ENCODE data around the gene CD248. TPM values are rescaled to one million over a fixed set of nuclear protein-coding genes. Genes with fewer than 3 reads are reported as not detected.

The CD248 gene
- total RNA-seq, 5 donors from 2014 or later (not counting 1 experiment from before 2014, with no cell fraction given), result 2.5 to 14.7 (median 8.7) TPM

DNA sequence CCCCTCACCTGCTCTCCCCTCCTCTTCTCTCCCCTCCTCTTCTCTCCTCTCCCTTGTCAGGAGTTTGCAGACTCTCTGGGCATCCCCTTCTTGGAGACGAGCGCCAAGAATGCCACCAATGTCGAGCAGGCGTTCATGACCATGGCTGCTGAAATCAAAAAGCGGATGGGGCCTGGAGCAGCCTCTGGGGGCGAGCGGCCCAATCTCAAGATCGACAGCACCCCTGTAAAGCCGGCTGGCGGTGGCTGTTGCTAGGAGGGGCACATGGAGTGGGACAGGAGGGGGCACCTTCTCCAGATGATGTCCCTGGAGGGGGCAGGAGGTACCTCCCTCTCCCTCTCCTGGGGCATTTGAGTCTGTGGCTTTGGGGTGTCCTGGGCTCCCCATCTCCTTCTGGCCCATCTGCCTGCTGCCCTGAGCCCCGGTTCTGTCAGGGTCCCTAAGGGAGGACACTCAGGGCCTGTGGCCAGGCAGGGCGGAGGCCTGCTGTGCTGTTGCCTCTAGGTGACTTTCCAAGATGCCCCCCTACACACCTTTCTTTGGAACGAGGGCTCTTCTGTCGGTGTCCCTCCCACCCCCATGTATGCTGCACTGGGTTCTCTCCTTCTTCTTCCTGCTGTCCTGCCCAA, 40.7 kb downstream of the CD248 start:
- DNase-seq (no peak), ATAC-seq (replicated peaks in 1 of 4) (no peak)
- H3K9me3 ChIP-seq, result no peaks in the 10 kb centered on the region
- H3K4me1 ChIP-seq (ENCODE audit: control insufficient read depth in 1 of 2, extremely low read depth in 1 of 2, insufficient read depth in 2 of 2, low read length in 2 of 2), result peaks cover 0 to 56% of the 10 kb centered on the region in 2 experiments
- Mint-ChIP-seq H3K4me3 (no peak overlapping the region), H3K27me3 (no peaks in the 10 kb centered on the region), H3K4me1 (peaks cover 30 to 44% (median 32%) of the 10 kb centered on the region in 3 donors), H3K36me3 (peaks cover 38% of the 10 kb centered on the region), H3K9me3 (no peaks in the 10 kb centered on the region), H3K27ac (no peak overlapping the region)
- ChIA-PET CTCF (no interaction called here), POLR2A (no interaction called here)
- H3K27me3 ChIP-seq (replicated peaks in 1 of 2; ENCODE audit: control insufficient read depth in 2 of 2, extremely low read depth in 1 of 2, insufficient read depth in 2 of 2, low read length in 1 of 2), result peaks cover 0 to 12% of the 10 kb centered on the region in 2 experiments
- no peak overlapping the region for H3K4me3 ChIP-seq (ENCODE audit: control insufficient read depth in 1 of 2, extremely low read depth in 1 of 2, low read length in 1 of 2)
- peaks cover 27 to 41% of the 10 kb centered on the region in 2 donors for H3K36me3 ChIP-seq (ENCODE audit: control insufficient read depth in 2 of 2, extremely low read depth in 1 of 2, insufficient read depth in 1 of 2, low read length in 1 of 2)
- 94% methylated on average over 8 of the region's 14 CpGs for WGBS (ENCODE audit: insufficient coverage)
- H3K27ac ChIP-seq (ENCODE audit: low read length), result no peak overlapping the region

DNA sequence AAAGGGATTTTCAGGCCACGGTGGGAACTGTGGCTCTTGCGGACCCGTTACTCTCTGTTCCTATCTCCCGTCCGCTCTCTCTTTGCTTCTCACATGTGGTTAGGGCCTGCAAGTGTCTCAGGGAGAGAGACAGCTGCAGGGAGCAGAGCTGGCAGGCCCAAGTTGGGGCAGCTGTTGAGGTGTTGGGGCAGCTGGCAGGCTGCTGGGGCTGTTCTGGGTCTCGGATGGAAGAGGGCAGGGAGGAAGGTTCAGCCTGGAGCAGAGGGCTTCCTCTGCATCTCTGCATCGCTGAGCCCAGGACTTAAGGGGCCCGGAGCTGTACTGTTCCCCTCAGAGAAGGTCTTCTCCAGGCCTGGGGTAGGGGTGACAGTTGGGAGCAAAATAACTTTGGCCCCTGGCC, 41.4 kb downstream of the CD248 start:
- Mint-ChIP-seq H3K4me1 (peaks cover 33 to 46% (median 35%) of the 10 kb centered on the region in 3 donors), H3K4me3 (no peak overlapping the region), H3K36me3 (peaks cover 42% of the 10 kb centered on the region), H3K9me3 (no peaks in the 10 kb centered on the region), H3K27ac (peak overlapping the region in 1 of 2 donors; percentile 60), H3K27me3 (no peaks in the 10 kb centered on the region)
- Histone ChIP-seq H3K4me1 (ENCODE audit: control insufficient read depth in 1 of 2, extremely low read depth in 1 of 2, insufficient read depth in 2 of 2, low read length in 2 of 2) (peaks cover 0 to 62% of the 10 kb centered on the region in 2 experiments), H3K9me3 (no peaks in the 10 kb centered on the region), H3K36me3 (ENCODE audit: control insufficient read depth in 2 of 2, extremely low read depth in 1 of 2, insufficient read depth in 1 of 2, low read length in 1 of 2) (peaks cover 27 to 44% of the 10 kb centered on the region in 2 donors), H3K4me3 (ENCODE audit: control insufficient read depth in 1 of 2, extremely low read depth in 1 of 2, low read length in 1 of 2) (no peak overlapping the region), H3K27me3 (replicated peaks in 1 of 2; ENCODE audit: control insufficient read depth in 2 of 2, extremely low read depth in 1 of 2, insufficient read depth in 2 of 2, low read length in 1 of 2) (peaks cover 0 to 12% of the 10 kb centered on the region in 2 experiments), H3K27ac (ENCODE audit: low read length) (no peak overlapping the region)
- DNase-seq (no peak), ATAC-seq (replicated peaks in 1 of 4) (no peak)
- CTCF ChIA-PET, result no interaction called here
- POLR2A ChIA-PET, result no interaction called here
- 76% methylated on average over 7 of the region's 8 CpGs for WGBS (ENCODE audit: insufficient coverage)

DNA sequence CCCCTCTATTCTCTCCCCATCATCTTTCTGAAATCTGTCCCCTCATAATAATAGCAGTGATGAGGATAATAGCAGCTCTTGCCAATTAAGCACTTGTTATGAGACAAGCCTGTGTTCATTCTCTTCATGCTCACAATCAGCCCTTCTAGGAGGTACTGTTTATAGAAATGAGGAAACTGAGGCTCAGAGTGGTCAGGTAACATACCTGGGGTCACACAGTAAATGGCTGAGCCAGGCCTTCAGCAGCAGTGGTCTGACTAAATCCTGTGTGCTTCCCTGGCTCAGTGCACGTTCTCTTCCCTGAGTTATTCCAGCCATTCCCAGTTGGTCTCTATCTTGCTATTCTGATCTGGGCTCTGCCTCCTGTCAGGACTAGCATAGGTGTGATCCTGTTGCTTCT, 42.6 kb downstream of the CD248 start:
- Mint-ChIP-seq H3K27ac (no peak overlapping the region), H3K4me1 (peaks cover 39 to 52% (median 43%) of the 10 kb centered on the region in 3 donors), H3K27me3 (no peaks in the 10 kb centered on the region), H3K36me3 (peaks cover 42% of the 10 kb centered on the region), H3K9me3 (no peaks in the 10 kb centered on the region), H3K4me3 (no peak overlapping the region)
- peaks cover 0 to 5% of the 10 kb centered on the region in 2 experiments for H3K27me3 ChIP-seq (replicated peaks in 1 of 2; ENCODE audit: control insufficient read depth in 2 of 2, extremely low read depth in 1 of 2, insufficient read depth in 2 of 2, low read length in 1 of 2)
- no peak overlapping the region for H3K27ac ChIP-seq (ENCODE audit: low read length)
- H3K4me3 ChIP-seq (ENCODE audit: control insufficient read depth in 1 of 2, extremely low read depth in 1 of 2, low read length in 1 of 2), result no peak overlapping the region
- ATAC-seq (replicated peaks in 1 of 4) (no peak), DNase-seq (no peak)
- ChIA-PET CTCF (no interaction called here), POLR2A (no interaction called here)
- peaks cover 27 to 44% of the 10 kb centered on the region in 2 donors for H3K36me3 ChIP-seq (ENCODE audit: control insufficient read depth in 2 of 2, extremely low read depth in 1 of 2, insufficient read depth in 1 of 2, low read length in 1 of 2)
- H3K9me3 ChIP-seq, result no peaks in the 10 kb centered on the region
- WGBS (ENCODE audit: insufficient coverage), result 85% methylated on average over 1 of the region's 1 CpG
- H3K4me1 ChIP-seq (ENCODE audit: control insufficient read depth in 1 of 2, extremely low read depth in 1 of 2, insufficient read depth in 2 of 2, low read length in 2 of 2), result peaks cover 6 to 69% of the 10 kb centered on the region in 2 experiments

DNA sequence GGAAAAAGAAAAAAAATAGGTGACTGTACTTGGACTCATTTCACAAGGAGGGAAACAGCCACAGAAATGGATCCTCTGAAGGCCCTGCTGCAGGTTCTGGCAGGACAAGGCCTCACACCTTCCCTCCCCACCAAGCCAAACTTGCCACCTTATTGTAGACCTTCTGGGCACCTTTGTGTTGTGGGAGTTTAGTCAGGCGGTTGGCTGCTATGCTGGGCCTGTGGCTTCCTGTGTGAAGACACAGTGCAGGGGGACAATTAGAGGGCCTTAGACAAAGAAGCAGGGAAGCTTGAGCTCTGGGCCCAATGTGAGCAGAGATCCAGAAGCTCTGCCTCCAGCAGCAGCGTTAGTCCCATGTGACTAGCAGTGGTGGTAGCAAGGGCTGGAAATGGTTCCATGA, 44.2 kb downstream of the CD248 start:
- Histone ChIP-seq H3K27me3 (replicated peaks in 1 of 2; ENCODE audit: control insufficient read depth in 2 of 2, extremely low read depth in 1 of 2, insufficient read depth in 2 of 2, low read length in 1 of 2) (no peaks in the 10 kb centered on the region), H3K4me3 (ENCODE audit: control insufficient read depth in 1 of 2, extremely low read depth in 1 of 2, low read length in 1 of 2) (no peak overlapping the region), H3K27ac (ENCODE audit: low read length) (peak overlapping the region; percentile 0), H3K36me3 (ENCODE audit: control insufficient read depth in 2 of 2, extremely low read depth in 1 of 2, insufficient read depth in 1 of 2, low read length in 1 of 2) (peaks cover 27 to 44% of the 10 kb centered on the region in 2 donors), H3K9me3 (no peaks in the 10 kb centered on the region), H3K4me1 (ENCODE audit: control insufficient read depth in 1 of 2, extremely low read depth in 1 of 2, insufficient read depth in 2 of 2, low read length in 2 of 2) (peaks cover 6 to 69% of the 10 kb centered on the region in 2 experiments)
- CTCF ChIA-PET, result interaction anchor here in 1 of 2 donors (0.9 to 1.0 kb wide), 2 partner anchors 16 to 40 kb away, joined by 3 to 4 read pairs; partner anchors contain the start of gene YIF1A
- H3K4me1 Mint-ChIP-seq, result peaks cover 42 to 58% (median 50%) of the 10 kb centered on the region in 3 donors
- H3K9me3 Mint-ChIP-seq, result no peaks in the 10 kb centered on the region
- H3K36me3 Mint-ChIP-seq, result peaks cover 42% of the 10 kb centered on the region
- POLR2A ChIA-PET, result interaction anchor here in 1 of 2 donors (0.7 kb wide), 1 partner anchor 10 kb away, joined by 4 read pairs; no protein-coding TSS in a partner anchor
- DNase-seq (peak in 11 of 35 experiments; percentile 22 to 62 (median 29)), ATAC-seq (replicated peaks in 1 of 4) (no peak)
- H3K27me3 Mint-ChIP-seq, result no peaks in the 10 kb centered on the region
- peak overlapping the region in 1 of 3 donors; percentile 29 for H3K4me3 Mint-ChIP-seq
- WGBS (ENCODE audit: insufficient coverage), result 44% methylated on average over 2 of the region's 2 CpGs
- peak overlapping the region in 1 of 2 donors; percentile 39 for H3K27ac Mint-ChIP-seq

DNA sequence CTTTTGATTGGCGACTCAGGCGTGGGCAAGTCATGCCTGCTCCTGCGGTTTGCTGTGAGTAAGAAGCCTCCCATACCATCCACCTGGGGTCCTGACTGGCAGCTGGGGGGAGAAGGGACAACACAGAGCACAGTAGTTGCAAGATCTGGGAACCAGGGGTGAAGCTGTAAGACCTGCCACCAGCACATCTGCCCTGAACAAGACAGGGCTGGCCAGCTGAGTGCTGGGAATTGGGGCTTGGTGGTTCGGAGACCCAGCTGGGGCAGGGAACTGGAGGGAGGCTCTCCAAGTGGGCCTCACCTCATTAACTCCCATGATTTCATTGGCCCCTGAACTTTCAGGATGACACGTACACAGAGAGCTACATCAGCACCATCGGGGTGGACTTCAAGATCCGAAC, 45.0 kb downstream of the CD248 start:
- Mint-ChIP-seq H3K4me1 (peaks cover 41 to 55% (median 48%) of the 10 kb centered on the region in 3 donors), H3K4me3 (peak overlapping the region in 1 of 3 donors; percentile 31)

DNA sequence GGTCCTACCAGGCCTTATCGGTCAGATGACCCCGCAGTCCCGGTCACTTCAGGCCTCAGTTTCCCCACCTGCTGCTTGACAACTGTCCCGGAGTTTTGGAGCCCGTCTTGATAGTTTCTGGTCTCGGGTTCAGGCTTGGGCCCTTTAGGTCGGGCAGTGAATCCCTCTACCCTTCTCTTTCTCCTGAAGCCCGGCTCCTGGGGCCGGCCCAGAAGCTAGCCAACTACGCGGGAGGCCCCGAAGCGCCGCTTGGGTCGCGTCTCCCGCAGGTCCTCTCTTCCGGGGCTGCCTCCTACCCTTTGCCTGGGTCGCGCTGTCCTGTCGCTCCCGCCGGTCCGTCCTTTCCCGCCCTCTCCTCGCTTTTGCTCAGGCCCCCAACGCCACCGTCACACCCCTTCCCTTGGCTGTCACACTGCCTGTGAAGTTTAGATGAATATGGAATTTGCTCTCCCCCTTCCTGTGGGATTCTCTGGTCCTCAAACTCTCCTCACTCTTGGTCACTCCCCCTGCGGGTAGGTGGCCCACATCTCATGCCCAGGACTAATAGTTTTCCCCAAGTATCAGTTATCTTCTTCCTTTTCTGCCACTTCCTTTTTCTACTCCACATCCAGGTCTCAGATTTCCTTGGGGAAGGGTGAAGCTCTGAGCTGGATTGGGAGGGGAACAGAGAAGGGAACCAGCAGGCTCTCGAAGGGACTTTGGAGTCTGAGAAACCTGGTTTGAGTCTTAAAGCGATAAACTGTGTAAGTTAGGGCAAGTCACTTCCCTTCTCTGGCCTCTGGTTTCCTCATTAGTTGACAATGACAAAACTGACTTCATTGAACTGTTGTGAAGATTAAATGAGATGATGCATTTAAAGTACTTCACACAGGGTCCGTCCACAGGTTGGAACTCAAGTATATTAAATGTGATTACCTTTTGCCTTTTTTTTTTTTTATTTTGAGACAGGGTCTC, 47.6 kb downstream of the CD248 start:
- POLR2A ChIA-PET, result interaction anchor here in 1 of 2 donors (0.5 kb wide), 2 partner anchors 385 to 1160 kb away, joined by 3 to 6 read pairs; no protein-coding TSS in a partner anchor
- Histone ChIP-seq H3K9me3 (no peaks in the 10 kb centered on the region), H3K36me3 (ENCODE audit: control insufficient read depth in 2 of 2, extremely low read depth in 1 of 2, insufficient read depth in 1 of 2, low read length in 1 of 2) (peaks cover 23 to 50% of the 10 kb centered on the region in 2 donors), H3K4me3 (ENCODE audit: control insufficient read depth in 1 of 2, extremely low read depth in 1 of 2, low read length in 1 of 2) (peak overlapping the region; percentile 89 to 94), H3K27ac (ENCODE audit: low read length) (peak overlapping the region; percentile 92), H3K27me3 (replicated peaks in 1 of 2; ENCODE audit: control insufficient read depth in 2 of 2, extremely low read depth in 1 of 2, insufficient read depth in 2 of 2, low read length in 1 of 2) (no peaks in the 10 kb centered on the region), H3K4me1 (ENCODE audit: control insufficient read depth in 1 of 2, extremely low read depth in 1 of 2, insufficient read depth in 2 of 2, low read length in 2 of 2) (peaks cover 6 to 67% of the 10 kb centered on the region in 2 experiments)
- peak in 1 of 35 experiments; percentile 36 for DNase-seq
- ATAC-seq (replicated peaks in 1 of 4), result no peak
- no peaks in the 10 kb centered on the region for H3K9me3 Mint-ChIP-seq
- H3K36me3 Mint-ChIP-seq, result peaks cover 30% of the 10 kb centered on the region
- CTCF ChIA-PET, result interaction anchor here in 1 of 2 donors (1.7 kb wide), 1 partner anchor 409 kb away, joined by 5 read pairs; the partner anchor contains the start of gene MUS81
- H3K27me3 Mint-ChIP-seq, result no peaks in the 10 kb centered on the region
- peak overlapping the region; percentile 86 to 94 (median 90) for H3K4me3 Mint-ChIP-seq
- H3K4me1 Mint-ChIP-seq, result peaks cover 41 to 55% (median 48%) of the 10 kb centered on the region in 3 donors
- WGBS (ENCODE audit: insufficient coverage), result 0% methylated on average over 19 of the region's 32 CpGs
- H3K27ac Mint-ChIP-seq, result peak overlapping the region; percentile 88 to 91

More for the DNA sequence above, 45.0 kb downstream of the CD248 start:
- DNase-seq (no peak), ATAC-seq (replicated peaks in 1 of 4) (no peak)
- no peaks in the 10 kb centered on the region for H3K9me3 Mint-ChIP-seq
- Histone ChIP-seq H3K36me3 (ENCODE audit: control insufficient read depth in 2 of 2, extremely low read depth in 1 of 2, insufficient read depth in 1 of 2, low read length in 1 of 2) (peaks cover 27 to 44% of the 10 kb centered on the region in 2 donors), H3K27me3 (replicated peaks in 1 of 2; ENCODE audit: control insufficient read depth in 2 of 2, extremely low read depth in 1 of 2, insufficient read depth in 2 of 2, low read length in 1 of 2) (no peaks in the 10 kb centered on the region), H3K4me3 (ENCODE audit: control insufficient read depth in 1 of 2, extremely low read depth in 1 of 2, low read length in 1 of 2) (no peak overlapping the region), H3K4me1 (ENCODE audit: control insufficient read depth in 1 of 2, extremely low read depth in 1 of 2, insufficient read depth in 2 of 2, low read length in 2 of 2) (peaks cover 6 to 69% of the 10 kb centered on the region in 2 experiments), H3K27ac (ENCODE audit: low read length) (peak overlapping the region; percentile 38), H3K9me3 (no peaks in the 10 kb centered on the region)
- CTCF ChIA-PET, result no interaction called here
- peak overlapping the region; percentile 55 to 75 for H3K27ac Mint-ChIP-seq
- POLR2A ChIA-PET, result interaction anchor here (0.6 kb wide), 2 partner anchors 89 to 212 kb away, joined by 4 to 7 read pairs; no protein-coding TSS in a partner anchor
- H3K27me3 Mint-ChIP-seq, result no peaks in the 10 kb centered on the region
- H3K36me3 Mint-ChIP-seq, result peaks cover 39% of the 10 kb centered on the region
- WGBS (ENCODE audit: insufficient coverage), result 90% methylated on average over 6 of the region's 7 CpGs

Data from T-cell (primary cell).